Skin of body (tissue), 2 donors: Measurements from ENCODE around the gene SLIT1. TPM values are rescaled to one million over a fixed set of nuclear protein-coding genes. Genes with fewer than 3 reads are reported as not detected.

Source experiments
- DNase-seq: peaks from one replicate; lab custom pipeline; 2025; lab: John Stamatoyannopoulos, UW
- total RNA-seq: library from RNA; depleted of rRNA; stranded (reverse); fragments of >200 nt; gene quantifications from one replicate; pipeline ENCODE4 v1.2.3, GENCODE V29; 2014

SLIT1 gene
- total RNA-seq, 1 donor from 2014 or later, result 0.59 TPM

- DNase-seq, result no peak
These were observed 120.6 kb downstream of the SLIT1 start for GRCh38 chr10:97065128-97065527.

DNA sequence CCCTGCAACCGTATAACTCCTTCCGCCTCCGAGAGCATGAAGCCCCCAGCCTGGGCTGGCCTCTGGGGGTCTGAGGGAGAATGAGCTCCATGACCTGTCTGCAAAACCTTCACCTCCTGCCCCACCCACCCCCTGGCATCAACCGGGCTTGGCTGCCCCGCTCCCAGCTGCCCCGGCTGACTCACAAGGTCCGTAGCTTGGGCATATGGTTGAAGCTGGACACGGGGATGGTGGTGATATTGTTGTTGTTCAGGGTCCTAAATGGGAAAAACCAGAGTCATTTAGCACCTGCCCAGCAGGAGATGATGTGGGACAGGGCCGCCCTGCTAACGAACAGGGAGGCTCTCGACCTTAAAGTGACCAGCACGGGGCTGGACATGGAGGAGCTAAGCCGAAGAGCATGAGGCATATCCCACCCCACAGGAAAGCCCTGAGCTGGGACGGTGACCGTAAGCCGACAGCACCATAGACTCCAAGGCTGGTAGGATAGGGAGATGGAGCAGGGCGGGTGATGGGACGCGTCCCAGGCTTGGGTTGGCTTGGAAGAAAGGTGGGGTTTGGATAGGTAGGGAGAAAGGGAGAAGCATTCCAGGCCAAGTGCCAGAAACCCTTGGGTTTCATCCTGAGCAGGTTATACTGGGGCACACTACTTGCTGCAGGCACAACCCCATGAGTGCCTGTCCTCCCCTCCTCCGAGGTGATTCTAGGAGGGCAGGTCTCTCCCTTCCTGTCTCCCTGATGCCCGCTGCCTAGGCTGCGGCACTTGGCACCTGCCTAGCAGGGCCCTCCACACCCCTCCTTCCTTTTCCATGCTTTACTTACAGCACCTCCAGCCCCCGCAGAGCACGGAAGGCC is 121.5 kb downstream of the SLIT1 start:
- no peak for DNase-seq

DNA sequence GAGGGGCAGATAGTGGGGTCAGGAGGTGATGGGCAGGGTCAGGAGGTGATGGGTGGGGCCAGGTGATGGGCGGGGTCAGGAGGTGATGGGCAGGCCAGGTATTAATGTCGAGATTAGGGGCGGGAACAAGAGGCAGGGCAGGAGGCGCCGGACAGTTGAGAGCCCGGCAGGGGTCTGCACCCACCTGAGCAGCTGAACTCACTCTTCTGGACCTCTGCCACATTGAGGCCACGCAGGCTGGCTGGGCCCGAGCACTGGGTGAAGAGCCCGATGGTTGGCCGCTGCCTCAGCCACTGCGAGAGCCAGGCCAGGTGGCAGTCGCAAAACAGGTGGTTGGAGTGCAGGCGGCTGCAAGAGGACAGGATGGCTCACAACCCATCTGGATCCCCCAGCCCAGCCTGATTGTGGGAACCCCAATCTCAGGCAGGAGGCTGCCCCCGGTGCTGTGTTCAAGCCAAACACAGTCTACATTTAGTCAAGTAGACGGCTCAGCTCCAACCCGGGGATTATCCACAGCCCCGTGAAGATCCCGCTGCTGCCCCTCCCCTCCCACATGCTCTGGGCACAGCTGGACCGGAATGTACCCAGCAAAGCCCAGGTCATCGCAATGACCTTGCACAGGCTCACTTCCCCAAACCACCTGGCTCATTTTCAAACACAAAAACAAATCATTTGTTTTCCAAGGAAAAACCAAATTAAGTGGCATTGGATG is 122.3 kb downstream of the SLIT1 start:
- no peak for DNase-seq

DNA sequence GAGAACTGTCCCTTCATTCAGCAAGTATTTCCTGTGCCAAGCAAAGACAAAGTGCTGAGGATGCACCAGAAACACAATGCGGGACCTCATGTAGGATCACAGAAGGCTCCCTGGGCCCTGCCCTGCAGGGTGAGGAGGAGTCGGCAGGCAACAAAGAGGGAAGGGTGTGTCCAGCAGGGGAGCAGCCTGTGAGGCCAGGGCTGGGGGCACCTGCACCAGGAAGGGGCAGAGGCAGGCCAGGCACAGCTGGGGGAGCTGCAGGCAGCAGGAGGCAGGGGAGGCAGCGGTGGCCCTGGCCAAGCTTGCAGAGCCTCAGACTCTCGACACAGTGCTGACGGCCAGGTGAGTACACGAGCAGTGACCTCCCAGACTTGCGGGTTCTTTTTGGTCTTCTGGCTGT is 123.3 kb downstream of the SLIT1 start:
- no peak for DNase-seq

GRCh38 chr10:97062046-97062445 is 123.7 kb downstream of the SLIT1 start:
- no peak for DNase-seq

DNA sequence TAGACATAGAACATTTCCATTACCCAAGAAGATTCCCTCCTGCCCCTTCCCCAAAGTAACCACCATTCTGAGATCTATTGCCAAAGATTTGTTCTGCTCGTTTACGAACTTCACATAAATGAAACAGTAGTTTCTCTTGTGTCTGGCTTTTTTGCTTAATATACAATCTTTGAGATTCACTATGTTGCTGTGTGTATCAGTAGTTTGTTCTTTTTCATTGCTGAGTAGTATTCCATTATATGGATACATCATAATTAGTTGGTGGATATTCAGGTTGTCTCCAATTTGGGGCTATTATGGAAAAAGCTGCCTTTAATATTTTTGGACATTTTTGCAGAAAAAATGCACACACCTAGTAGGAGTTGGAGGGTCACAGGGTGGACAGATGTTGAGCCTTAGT is 124.3 kb downstream of the SLIT1 start:
- no peak for DNase-seq

GRCh38 chr10:97060441-97061084 is 125.2 kb downstream of the SLIT1 start:
- no peak for DNase-seq

DNA sequence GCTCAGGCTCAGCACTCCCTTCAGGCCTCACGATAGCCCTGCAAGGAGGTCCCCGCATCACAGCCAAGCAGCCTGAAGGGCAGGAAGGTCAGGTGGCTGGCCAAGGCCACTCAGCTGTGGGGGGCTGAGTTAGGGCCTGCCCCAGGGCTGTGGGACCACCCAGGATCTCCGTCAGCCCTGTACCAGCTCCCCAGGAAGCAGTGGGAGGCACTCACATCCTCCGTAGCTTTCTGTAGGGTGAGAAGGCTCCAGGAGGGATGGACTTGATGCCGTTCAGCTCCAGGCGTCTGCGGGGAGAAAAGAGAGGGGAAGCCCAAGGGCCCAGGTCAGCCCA is 125.9 kb downstream of the SLIT1 start:
- DNase-seq, result no peak

GRCh38 chr10:97059006-97059871 is 126.5 kb downstream of the SLIT1 start:
- no peak for DNase-seq

GRCh38 chr10:97058521-97058920 is 127.2 kb downstream of the SLIT1 start:
- no peak for DNase-seq

DNA sequence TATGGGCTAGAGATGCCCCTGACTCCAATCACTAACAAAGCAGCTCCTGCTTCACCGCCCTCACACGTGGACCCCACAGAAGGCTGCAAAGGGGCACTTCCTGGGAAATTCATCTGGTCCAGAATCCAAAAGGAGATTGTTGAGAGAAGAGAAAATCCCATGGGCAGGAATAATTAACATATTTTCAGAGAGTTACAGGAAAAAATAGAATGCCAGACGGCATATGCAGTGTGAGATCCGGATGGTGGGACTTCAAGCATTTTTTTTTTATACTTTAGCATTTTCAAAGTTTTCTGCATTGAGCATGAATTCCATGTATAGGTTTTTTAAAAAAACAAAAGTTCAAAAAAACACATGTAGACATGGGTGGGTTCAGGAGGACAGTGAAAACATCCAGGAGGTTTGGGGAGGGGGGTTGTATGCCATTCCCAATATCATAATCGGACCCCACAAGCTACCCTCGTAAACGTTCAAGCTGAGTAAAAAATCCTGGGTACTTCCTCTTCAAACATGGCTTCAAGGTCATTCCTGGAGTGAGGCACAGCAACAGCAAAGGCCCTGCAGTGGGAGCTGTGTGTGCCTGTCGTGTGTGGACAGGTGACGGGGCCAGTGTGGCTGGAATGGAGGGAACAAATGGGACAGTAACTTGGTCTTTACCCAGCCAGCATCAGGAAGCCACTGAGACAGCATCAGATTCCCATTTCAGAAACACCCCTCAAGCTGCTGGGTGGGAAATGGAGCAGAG is 128.1 kb downstream of the SLIT1 start:
- no peak for DNase-seq

DNA sequence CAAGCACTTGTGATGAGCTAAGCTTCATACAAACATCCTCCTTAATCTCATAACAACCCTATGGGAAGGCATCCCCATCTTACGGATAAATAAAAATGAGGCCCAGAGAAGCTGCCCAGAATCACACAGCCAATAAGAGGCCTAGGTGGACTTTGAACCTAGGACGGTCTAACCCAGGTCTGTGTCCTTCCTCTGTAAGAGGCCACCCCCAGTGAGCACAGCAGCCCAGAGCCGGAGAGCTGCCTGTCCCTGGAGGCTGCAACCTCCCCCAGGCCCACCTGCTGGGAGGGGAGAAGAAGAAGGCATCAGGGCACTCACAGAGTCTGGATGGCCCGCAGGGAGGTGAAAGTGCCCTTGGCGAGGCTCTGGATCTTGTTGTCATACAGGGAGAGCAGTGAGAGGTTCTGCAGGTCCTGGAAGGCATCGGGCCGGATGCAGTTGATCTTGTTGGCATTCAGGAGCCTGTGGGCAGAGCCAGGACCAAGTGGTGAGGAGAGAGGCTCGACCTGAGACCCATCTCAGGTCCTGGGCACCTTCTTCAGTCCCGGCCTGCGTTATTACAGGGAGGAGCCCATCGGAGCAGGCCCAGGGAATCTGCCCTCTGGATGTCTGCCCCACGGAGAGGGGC is 129.6 kb downstream of the SLIT1 start:
- no peak for DNase-seq

DNA sequence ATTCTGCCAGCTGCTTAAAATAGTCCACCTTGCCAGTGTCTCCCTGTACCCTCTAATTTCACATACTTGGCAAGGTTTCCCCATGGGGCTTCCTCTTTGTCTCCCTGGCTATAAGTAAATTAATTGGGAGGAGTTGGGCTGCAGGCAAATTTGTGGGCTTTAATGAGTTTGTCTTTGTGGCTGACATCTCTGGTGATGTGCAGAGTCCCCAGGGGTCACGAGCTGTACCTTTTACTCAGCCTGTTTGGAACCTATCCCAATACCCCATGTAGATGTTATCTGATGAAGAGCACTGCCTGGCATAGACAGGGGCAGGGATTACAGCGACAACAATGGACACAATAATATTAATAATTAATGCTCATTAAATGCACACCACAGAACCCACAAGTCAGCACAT is 132.5 kb downstream of the SLIT1 start:
- no peak for DNase-seq

DNA sequence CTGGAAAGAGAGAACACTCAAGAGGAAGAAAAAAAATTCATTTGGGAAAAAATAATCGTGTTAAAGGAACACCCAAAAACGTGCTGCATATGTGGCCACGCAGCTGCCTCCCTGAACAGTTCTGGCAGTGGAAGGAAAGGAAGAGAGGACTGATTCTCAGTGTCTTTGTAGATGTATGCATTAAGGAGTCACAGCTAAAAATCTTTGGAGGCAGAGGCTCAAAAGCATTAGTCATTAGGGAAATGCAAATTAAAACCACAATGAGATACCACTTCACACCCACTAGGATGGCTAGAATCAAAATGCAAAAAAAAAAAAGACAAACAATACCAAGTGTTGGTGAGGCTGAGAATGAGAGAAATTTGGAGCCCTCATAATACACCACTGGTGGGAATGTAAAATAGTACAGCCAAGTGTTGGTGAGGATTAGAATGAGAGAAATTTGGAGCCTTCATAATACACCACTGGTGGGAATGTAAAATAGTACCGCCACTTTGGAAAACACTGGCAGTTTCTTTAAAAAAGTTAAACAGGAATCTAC is 134.7 kb downstream of the SLIT1 start:
- DNase-seq, result no peak

GRCh38 chr10:97050205-97050745 is 135.5 kb downstream of the SLIT1 start:
- DNase-seq, result no peak

- no peak for DNase-seq
These were observed 136.1 kb downstream of the SLIT1 start for GRCh38 chr10:97049670-97050069.

DNA sequence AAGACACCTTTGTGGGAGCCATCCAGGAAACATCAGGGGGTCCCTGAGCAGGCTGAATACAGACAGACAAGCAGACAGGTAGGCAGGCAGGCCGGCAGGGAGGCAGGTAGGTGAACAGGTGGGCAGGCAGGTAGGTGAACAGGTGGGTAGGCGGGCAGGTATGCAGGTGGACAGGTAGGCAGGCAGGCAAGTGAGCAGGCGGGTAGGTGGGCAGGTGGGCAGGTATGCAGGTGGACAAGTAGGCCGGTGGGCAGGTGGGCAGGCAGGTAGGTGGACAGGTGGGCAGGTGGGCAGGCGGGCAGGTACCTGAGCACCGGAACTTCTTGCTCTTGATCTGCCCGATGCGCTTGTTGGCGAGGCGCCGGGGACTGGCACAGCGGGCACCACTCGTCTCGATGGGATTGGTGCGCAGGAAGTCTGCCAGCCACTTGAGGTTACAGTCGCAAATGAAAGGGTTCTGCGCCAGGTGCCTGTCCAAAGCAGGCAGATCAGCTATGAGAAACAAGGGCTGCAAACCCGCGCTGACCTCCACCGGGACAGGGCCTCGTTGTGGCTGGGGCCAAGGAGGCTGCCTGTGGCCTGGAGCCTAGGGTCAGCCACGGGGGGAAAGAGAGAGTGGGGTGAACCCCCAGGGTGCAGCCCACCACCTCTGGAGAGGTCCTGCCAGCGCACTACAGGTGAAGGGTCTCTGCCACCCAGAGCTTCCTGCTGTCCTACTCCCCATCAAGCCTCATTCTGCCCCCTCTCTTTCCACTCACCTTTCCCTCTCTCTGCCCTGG is 136.9 kb downstream of the SLIT1 start:
- no peak for DNase-seq

DNA sequence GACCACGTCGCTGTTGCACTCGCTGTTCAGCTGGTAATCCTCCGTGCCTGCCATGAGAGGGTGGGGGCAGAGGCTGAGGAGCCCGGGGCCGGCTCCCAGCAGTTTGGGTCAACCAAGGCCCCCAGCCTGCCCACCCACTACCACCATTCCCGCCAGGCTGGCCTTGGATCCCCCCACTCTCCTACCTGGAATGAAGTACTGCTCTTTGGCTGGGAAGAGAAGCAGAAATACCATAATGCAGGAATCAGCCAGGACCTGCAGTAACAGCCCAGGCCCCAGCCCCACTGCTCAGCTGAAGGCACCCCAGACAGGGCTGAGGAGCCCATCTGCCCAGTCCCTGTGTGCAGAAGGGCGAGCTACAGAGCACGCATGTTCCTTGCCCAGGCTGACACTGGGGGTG is 138.0 kb downstream of the SLIT1 start:
- no peak for DNase-seq
